Mucosa of stomach (tissue), 1 donor: Measurements from ENCODE around the gene RNF123.

ENCODE experiments used
- H3K27me3 ChIP-seq: one replicate; pipeline ENCODE4 v1.7.0; 2013; ENCODE audit warnings: mild to moderate bottlenecking, low read length; ENCODE audit not compliant: control insufficient read depth, insufficient read depth
- H3K36me3 ChIP-seq: one replicate; pipeline ENCODE4 v1.7.0; 2013; ENCODE audit warnings: low read length; ENCODE audit not compliant: control insufficient read depth, insufficient read depth
- H3K4me1 ChIP-seq: one replicate; pipeline ENCODE4 v1.7.0; 2013; ENCODE audit warnings: mild to moderate bottlenecking, low read length; ENCODE audit not compliant: control insufficient read depth, insufficient read depth
- H3K4me3 ChIP-seq: one replicate; pipeline ENCODE4 v1.7.0; 2013; ENCODE audit warnings: low read length
- H3K9ac ChIP-seq: one replicate; pipeline ENCODE4 v1.7.0; 2013; ENCODE audit warnings: mild to moderate bottlenecking, low read length, moderate library complexity
- H3K9me3 ChIP-seq: one replicate; pipeline ENCODE4 v1.7.0; 2013; ENCODE audit warnings: mild to moderate bottlenecking, low read length, moderate library complexity; ENCODE audit not compliant: control insufficient read depth
- donor health status: Pancreatic carcinoma.

Gene RNF123

GRCh38 chr3:49662021-49662420 is 27.3 kb upstream of the RNF123 start:
- Histone ChIP-seq H3K4me1 (peaks cover 9% of the 10 kb centered on the region), H3K36me3 (no peaks in the 10 kb centered on the region), H3K27me3 (no peaks in the 10 kb centered on the region)

GRCh38 chr3:49662720-49663413 is 26.5 kb upstream of the RNF123 start:
- Histone ChIP-seq H3K27me3 (no peaks in the 10 kb centered on the region), H3K4me3 (no peak overlapping the region), H3K9me3 (no peaks in the 10 kb centered on the region), H3K9ac (no peak overlapping the region), H3K36me3 (no peaks in the 10 kb centered on the region), H3K4me1 (peaks cover 9% of the 10 kb centered on the region)

More at GRCh38 chr3:49662021-49662420, 27.3 kb upstream of the RNF123 start:
- Histone ChIP-seq H3K9me3 (no peaks in the 10 kb centered on the region), H3K9ac (no peak overlapping the region), H3K4me3 (no peak overlapping the region)

- Histone ChIP-seq H3K4me1 (peaks cover 9% of the 10 kb centered on the region), H3K9me3 (no peaks in the 10 kb centered on the region), H3K9ac (no peak overlapping the region), H3K36me3 (no peaks in the 10 kb centered on the region), H3K27me3 (no peaks in the 10 kb centered on the region), H3K4me3 (no peak overlapping the region)
Measured at GRCh38 chr3:49663831-49664230, 25.5 kb upstream of the RNF123 start.

- Histone ChIP-seq H3K9ac (no peak overlapping the region), H3K9me3 (no peaks in the 10 kb centered on the region), H3K4me1 (peaks cover 9% of the 10 kb centered on the region), H3K36me3 (no peaks in the 10 kb centered on the region), H3K27me3 (peaks cover 4% of the 10 kb centered on the region), H3K4me3 (no peak overlapping the region)
Measured at GRCh38 chr3:49664300-49664699, 25.1 kb upstream of the RNF123 start.

GRCh38 chr3:49665822-49666519 is 23.4 kb upstream of the RNF123 start:
- Histone ChIP-seq H3K9ac (no peak overlapping the region), H3K4me1 (peaks cover 9% of the 10 kb centered on the region), H3K9me3 (no peaks in the 10 kb centered on the region), H3K4me3 (no peak overlapping the region), H3K27me3 (peaks cover 7% of the 10 kb centered on the region), H3K36me3 (no peaks in the 10 kb centered on the region)

- Histone ChIP-seq H3K4me1 (peaks cover 9% of the 10 kb centered on the region), H3K4me3 (no peak overlapping the region), H3K27me3 (peaks cover 7% of the 10 kb centered on the region), H3K36me3 (no peaks in the 10 kb centered on the region), H3K9ac (no peak overlapping the region), H3K9me3 (no peaks in the 10 kb centered on the region)
Measured at GRCh38 chr3:49666592-49666991, 22.8 kb upstream of the RNF123 start.

- Histone ChIP-seq H3K4me1 (peaks cover 9% of the 10 kb centered on the region), H3K27me3 (peaks cover 7% of the 10 kb centered on the region), H3K9ac (no peak overlapping the region), H3K4me3 (no peak overlapping the region), H3K9me3 (no peaks in the 10 kb centered on the region), H3K36me3 (no peaks in the 10 kb centered on the region)
Measured at GRCh38 chr3:49667701-49668413, 21.5 kb upstream of the RNF123 start.

GRCh38 chr3:49668414-49668797 is 21.0 kb upstream of the RNF123 start:
- Histone ChIP-seq H3K27me3 (peaks cover 7% of the 10 kb centered on the region), H3K4me1 (peaks cover 13% of the 10 kb centered on the region), H3K9me3 (no peaks in the 10 kb centered on the region), H3K4me3 (no peak overlapping the region), H3K36me3 (no peaks in the 10 kb centered on the region), H3K9ac (no peak overlapping the region)

GRCh38 chr3:49668861-49669260 is 20.5 kb upstream of the RNF123 start:
- Histone ChIP-seq H3K4me3 (no peak overlapping the region), H3K36me3 (no peaks in the 10 kb centered on the region), H3K27me3 (peaks cover 7% of the 10 kb centered on the region), H3K4me1 (peaks cover 14% of the 10 kb centered on the region), H3K9me3 (no peaks in the 10 kb centered on the region), H3K9ac (no peak overlapping the region)

- Histone ChIP-seq H3K36me3 (no peaks in the 10 kb centered on the region), H3K9me3 (no peaks in the 10 kb centered on the region), H3K27me3 (peaks cover 7% of the 10 kb centered on the region), H3K4me1 (peaks cover 14% of the 10 kb centered on the region), H3K4me3 (no peak overlapping the region), H3K9ac (no peak overlapping the region)
Measured at GRCh38 chr3:49669352-49669751, 20.0 kb upstream of the RNF123 start.

- H3K4me3 ChIP-seq = no peak overlapping the region
- H3K27me3 ChIP-seq = peaks cover 7% of the 10 kb centered on the region
- H3K9ac ChIP-seq = no peak overlapping the region
- H3K4me1 ChIP-seq = peaks cover 15% of the 10 kb centered on the region
- no peaks in the 10 kb centered on the region for H3K9me3 ChIP-seq
- H3K36me3 ChIP-seq = no peaks in the 10 kb centered on the region
Measured at GRCh38 chr3:49670940-49671290, 18.4 kb upstream of the RNF123 start.
